ENCODE results near the gene FANCI.
"Not testable (repeated sequence)": the region's sequence is repeated elsewhere in the genome, so short reads cannot be mapped to it uniquely, and the experiment has no call there.

FANCI gene

GRCh38 chr15:89225588-89225987 lies 18.2 kb upstream of the FANCI start:
- no peak for DNase-seq (ENCODE audit: low read depth)

- DNase-seq (ENCODE audit: low read depth) = no peak
Measured at GRCh38 chr15:89226359-89227221, 17.2 kb upstream of the FANCI start.

GRCh38 chr15:89227425-89227824 lies 16.4 kb upstream of the FANCI start:
- no peak for DNase-seq (ENCODE audit: low read depth)

GRCh38 chr15:89230277-89230676 lies 13.5 kb upstream of the FANCI start:
- DNase-seq (ENCODE audit: low read depth) = peak; percentile 21

GRCh38 chr15:89231832-89232231 lies 11.9 kb upstream of the FANCI start:
- no peak for DNase-seq (ENCODE audit: low read depth)

GRCh38 chr15:89239883-89240810 lies 3.6 kb upstream of the FANCI start:
- not testable (repeated sequence) for DNase-seq (ENCODE audit: low read depth)

GRCh38 chr15:89243046-89243690 lies 611 bp upstream of the FANCI start:
- peak; percentile 30 for DNase-seq (ENCODE audit: low read depth)

GRCh38 chr15:89244574-89244903 lies 760 bp downstream of the FANCI start:
- DNase-seq (ENCODE audit: low read depth) = peak; percentile 48

- DNase-seq (ENCODE audit: low read depth) = no peak
Measured at GRCh38 chr15:89247446-89247845, 3.7 kb downstream of the FANCI start.

GRCh38 chr15:89248584-89248983 lies 4.8 kb downstream of the FANCI start:
- no peak for DNase-seq (ENCODE audit: low read depth)

GRCh38 chr15:89250142-89250541 lies 6.4 kb downstream of the FANCI start:
- not testable (repeated sequence) for DNase-seq (ENCODE audit: low read depth)

- DNase-seq (ENCODE audit: low read depth) = not testable (repeated sequence)
Measured at GRCh38 chr15:89277281-89277680, 33.5 kb downstream of the FANCI start.

- peak; percentile 32 for DNase-seq (ENCODE audit: low read depth)
Measured at GRCh38 chr15:89278307-89278706, 34.5 kb downstream of the FANCI start.

- DNase-seq (ENCODE audit: low read depth) = no peak
Measured at GRCh38 chr15:89282631-89283030, 38.9 kb downstream of the FANCI start.

GRCh38 chr15:89283201-89283600 lies 39.4 kb downstream of the FANCI start:
- no peak for DNase-seq (ENCODE audit: low read depth)

- DNase-seq (ENCODE audit: low read depth) = no peak
Measured at GRCh38 chr15:89291934-89292438, 48.2 kb downstream of the FANCI start.

- DNase-seq (ENCODE audit: low read depth) = no peak
Measured at GRCh38 chr15:89293012-89293411, 49.2 kb downstream of the FANCI start.

GRCh38 chr15:89299896-89300295 lies 56.1 kb downstream of the FANCI start:
- DNase-seq (ENCODE audit: low read depth) = no peak

GRCh38 chr15:89301304-89302089 lies 57.7 kb downstream of the FANCI start:
- DNase-seq (ENCODE audit: low read depth) = no peak

- peak; percentile 38 for DNase-seq (ENCODE audit: low read depth)
Measured at GRCh38 chr15:89303986-89304385, 60.2 kb downstream of the FANCI start.

GRCh38 chr15:89305395-89305794 lies 61.6 kb downstream of the FANCI start:
- DNase-seq (ENCODE audit: low read depth) = no peak
